Gastrocnemius medialis (tissue), 4 donors: ENCODE data around the gene NAV3.

Experiments
- POLR2A ChIP-seq, 2 donors: fragments of 450-650 bp; IDR thresholded peaks; one replicate each; pipeline ENCODE4 v1.6.1; 2017; ENCODE audit warnings: antibody characterized with exemption in 2 of 2, mild to moderate bottlenecking in 2 of 2, moderate library complexity in 2 of 2
- TF ChIP-seq, protein P1 (sequence below), 5 experiments: fragments of 450-650 bp in 3 of 5; fragments of 200-600 bp in 2 of 5; sonication (generic) in 2 of 5; IDR thresholded peaks in 4 of 5; conservative IDR thresholded peaks in 1 of 5; 1 replicate in 4 of 5; 2 replicates in 1 of 5; pipeline ENCODE4 v1.5.1; 2016 to 2019; ENCODE audit warnings: antibody characterized with exemption in 5 of 5, mild to moderate bottlenecking in 3 of 5, moderate library complexity in 3 of 5

DNA sequence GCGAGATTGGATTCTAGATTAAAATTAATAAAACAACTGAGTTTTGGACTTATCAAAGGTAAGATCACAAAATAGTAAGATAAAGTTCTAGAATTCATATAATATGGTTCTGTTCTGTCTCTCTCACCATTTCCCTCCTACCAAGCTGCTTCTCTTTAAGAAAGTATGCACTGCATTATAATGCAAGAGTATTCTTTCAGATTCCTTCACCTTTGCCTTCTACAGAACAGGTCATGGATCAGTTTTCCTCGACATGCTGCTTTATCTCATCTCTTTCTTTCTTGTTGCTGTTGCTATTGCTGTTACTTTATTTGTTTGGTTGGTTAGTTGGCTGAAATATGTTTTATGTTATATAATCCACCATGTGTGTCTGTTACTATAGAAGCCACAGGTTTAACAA lies 357.0 kb downstream of the NAV3 start:
- TF ChIP-seq, protein P1, sequence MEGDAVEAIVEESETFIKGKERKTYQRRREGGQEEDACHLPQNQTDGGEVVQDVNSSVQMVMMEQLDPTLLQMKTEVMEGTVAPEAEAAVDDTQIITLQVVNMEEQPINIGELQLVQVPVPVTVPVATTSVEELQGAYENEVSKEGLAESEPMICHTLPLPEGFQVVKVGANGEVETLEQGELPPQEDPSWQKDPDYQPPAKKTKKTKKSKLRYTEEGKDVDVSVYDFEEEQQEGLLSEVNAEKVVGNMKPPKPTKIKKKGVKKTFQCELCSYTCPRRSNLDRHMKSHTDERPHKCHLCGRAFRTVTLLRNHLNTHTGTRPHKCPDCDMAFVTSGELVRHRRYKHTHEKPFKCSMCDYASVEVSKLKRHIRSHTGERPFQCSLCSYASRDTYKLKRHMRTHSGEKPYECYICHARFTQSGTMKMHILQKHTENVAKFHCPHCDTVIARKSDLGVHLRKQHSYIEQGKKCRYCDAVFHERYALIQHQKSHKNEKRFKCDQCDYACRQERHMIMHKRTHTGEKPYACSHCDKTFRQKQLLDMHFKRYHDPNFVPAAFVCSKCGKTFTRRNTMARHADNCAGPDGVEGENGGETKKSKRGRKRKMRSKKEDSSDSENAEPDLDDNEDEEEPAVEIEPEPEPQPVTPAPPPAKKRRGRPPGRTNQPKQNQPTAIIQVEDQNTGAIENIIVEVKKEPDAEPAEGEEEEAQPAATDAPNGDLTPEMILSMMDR (IDR thresholded peaks at IDR 0.05 in 4 of 5, conservative IDR thresholded peaks at IDR 0.05 in 1 of 5): no peak
- no peak for TF ChIP-seq POLR2A (IDR thresholded peaks at IDR 0.05)
